ENCODE results near the gene LRRC63. TPM values are rescaled to one million over a fixed set of nuclear protein-coding genes. Genes with fewer than 3 reads are reported as not detected.
"Not testable (repeated sequence)": the region's sequence is repeated elsewhere in the genome, so short reads cannot be mapped to it uniquely, and the experiment has no call there.

LRRC63 gene
- under 1 TPM in 1 of 2 donors, not detected in 1; 0.42 TPM for total RNA-seq
- long read RNA-seq, donor 1 = 0 reads
- long read RNA-seq, donor 2 = 0 reads

GRCh38 chr13:46211483-46212351 is at the start of gene LRRC63:
LRRC63 (plus strand) TSS chr13:46211928; CDS start chr13:46213035, 1,107 bp downstream.
- intact Hi-C loops (cut with DNase I) = no loop called here
- DNase-seq (ENCODE audit: low spot score) = peak; percentile 94

GRCh38 chr13:46162741-46163140 is 49.0 kb upstream of the LRRC63 start:
- DNase-seq (ENCODE audit: low spot score); intact Hi-C loops (cut with DNase I): not testable (repeated sequence)

GRCh38 chr13:46164661-46165060 is 47.1 kb upstream of the LRRC63 start:
- intact Hi-C loops (cut with DNase I) = no loop called here
- DNase-seq (ENCODE audit: low spot score) = no peak

GRCh38 chr13:46165485-46166223 is 46.1 kb upstream of the LRRC63 start:
- DNase-seq (ENCODE audit: low spot score) = no peak
- intact Hi-C loops (cut with DNase I) = no loop called here

GRCh38 chr13:46166224-46166584 is 45.5 kb upstream of the LRRC63 start:
- intact Hi-C loops (cut with DNase I) = no loop called here
- DNase-seq (ENCODE audit: low spot score) = no peak

GRCh38 chr13:46166947-46167610 is 44.6 kb upstream of the LRRC63 start:
- intact Hi-C loops (cut with DNase I) = no loop called here
- DNase-seq (ENCODE audit: low spot score) = no peak

GRCh38 chr13:46168341-46168740 is 43.4 kb upstream of the LRRC63 start:
- intact Hi-C loops (cut with DNase I) = no loop called here
- DNase-seq (ENCODE audit: low spot score) = peak; percentile 84

- no peak for DNase-seq (ENCODE audit: low spot score)
- intact Hi-C loops (cut with DNase I) = no loop called here
Measured at GRCh38 chr13:46168783-46169182, 42.9 kb upstream of the LRRC63 start.

GRCh38 chr13:46169758-46170157 is 42.0 kb upstream of the LRRC63 start:
- DNase-seq (ENCODE audit: low spot score) = no peak
- intact Hi-C loops (cut with DNase I) = no loop called here

GRCh38 chr13:46170268-46170667 is 41.5 kb upstream of the LRRC63 start:
- no peak for DNase-seq (ENCODE audit: low spot score)
- intact Hi-C loops (cut with DNase I) = no loop called here

GRCh38 chr13:46170687-46171086 is 41.0 kb upstream of the LRRC63 start:
- DNase-seq (ENCODE audit: low spot score) = no peak
- intact Hi-C loops (cut with DNase I) = no loop called here

- no peak for DNase-seq (ENCODE audit: low spot score)
- intact Hi-C loops (cut with DNase I) = no loop called here
Measured at GRCh38 chr13:46171217-46171616, 40.5 kb upstream of the LRRC63 start.

GRCh38 chr13:46171739-46172138 is 40.0 kb upstream of the LRRC63 start:
- DNase-seq (ENCODE audit: low spot score) = no peak
- intact Hi-C loops (cut with DNase I) = no loop called here

GRCh38 chr13:46172531-46172991 is 39.2 kb upstream of the LRRC63 start:
- no peak for DNase-seq (ENCODE audit: low spot score)
- intact Hi-C loops (cut with DNase I) = no loop called here

GRCh38 chr13:46173656-46174055 is 38.1 kb upstream of the LRRC63 start:
- intact Hi-C loops (cut with DNase I) = no loop called here
- no peak for DNase-seq (ENCODE audit: low spot score)

GRCh38 chr13:46176756-46177155 is 35.0 kb upstream of the LRRC63 start:
- intact Hi-C loops (cut with DNase I) = no loop called here
- no peak for DNase-seq (ENCODE audit: low spot score)

- no peak for DNase-seq (ENCODE audit: low spot score)
- intact Hi-C loops (cut with DNase I) = no loop called here
Measured at GRCh38 chr13:46178143-46178542, 33.6 kb upstream of the LRRC63 start.

- intact Hi-C loops (cut with DNase I) = no loop called here
Measured at GRCh38 chr13:46178821-46179220, 32.9 kb upstream of the LRRC63 start.

GRCh38 chr13:46179491-46179908 is 32.2 kb upstream of the LRRC63 start:
- intact Hi-C loops (cut with DNase I) = no loop called here
- DNase-seq (ENCODE audit: low spot score) = peak; percentile 84

More at GRCh38 chr13:46178821-46179220, 32.9 kb upstream of the LRRC63 start:
- DNase-seq (ENCODE audit: low spot score) = no peak

Data from posterior vena cava (tissue), 2 donors.